Activated T-cell treated with anti-CD3 and anti-CD28 coated beads for 1 hour (primary cell): ENCODE measurements around the gene FXYD4.

ENCODE experiments used
- DNase-seq: peaks from one replicate; pipeline ENCODE4 v3.0.0-alpha.2; 2020; ENCODE audit warnings: low read depth

Gene FXYD4

GRCh38 chr10:43396061-43396927 lies 24.9 kb downstream of the FXYD4 start:
- DNase-seq: peak; percentile 51

DNA sequence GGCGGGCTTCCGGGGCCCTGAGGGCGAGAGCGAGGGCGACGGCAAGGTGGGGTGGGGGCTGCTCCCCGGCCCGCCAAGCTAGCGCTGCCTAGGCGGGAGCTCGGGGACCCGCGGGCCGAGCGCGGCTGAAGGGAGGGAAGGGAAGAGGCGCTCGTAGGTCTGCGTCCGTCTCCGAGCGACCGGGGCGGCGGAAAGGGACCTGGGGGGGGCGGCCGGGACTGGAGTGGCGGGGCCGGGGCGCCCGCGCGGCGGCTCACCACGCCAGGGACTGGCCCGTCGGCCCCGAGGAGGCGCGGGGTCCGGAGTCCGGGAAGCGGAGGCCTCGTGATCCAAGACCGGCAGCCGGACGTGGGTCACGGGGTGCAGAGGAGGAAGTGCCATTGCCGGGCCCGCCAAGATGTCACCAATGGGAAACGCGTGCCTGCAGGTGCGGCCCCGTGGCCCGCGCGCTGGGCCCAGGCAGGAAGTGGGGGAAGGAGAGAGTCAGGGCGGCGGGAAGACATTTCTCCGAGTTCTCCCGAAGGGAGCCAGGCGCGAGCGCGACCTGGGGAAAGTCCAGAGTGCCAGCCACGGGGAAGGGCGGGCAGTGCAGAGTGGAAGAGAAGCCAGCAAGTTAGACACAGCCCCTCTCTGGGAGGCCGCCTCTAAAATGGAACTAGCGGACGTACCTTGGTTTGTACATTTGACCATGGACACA lies 25.6 kb downstream of the FXYD4 start:
- DNase-seq: peak; percentile 54

DNA sequence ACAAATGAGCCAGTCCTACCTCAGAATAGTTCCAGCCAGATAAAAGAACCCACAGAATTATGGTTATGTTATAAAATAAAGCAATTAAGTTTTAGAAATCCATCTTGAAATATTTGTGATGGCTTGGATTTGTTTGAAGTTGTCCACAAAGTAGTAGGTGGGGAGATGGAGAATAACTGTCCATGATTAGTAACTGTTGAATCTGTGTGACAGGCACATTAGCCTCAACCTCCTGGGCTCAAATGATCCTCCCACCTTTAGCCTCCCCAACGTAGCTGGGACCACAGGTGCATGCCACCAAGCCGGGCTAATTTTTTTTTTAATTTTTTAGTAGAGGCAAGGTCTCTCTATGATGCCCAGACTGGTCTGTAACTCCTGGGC lies 27.5 kb downstream of the FXYD4 start:
- no peak for DNase-seq

- DNase-seq: no peak
Measured at GRCh38 chr10:43399320-43400310, 28.2 kb downstream of the FXYD4 start.

DNA sequence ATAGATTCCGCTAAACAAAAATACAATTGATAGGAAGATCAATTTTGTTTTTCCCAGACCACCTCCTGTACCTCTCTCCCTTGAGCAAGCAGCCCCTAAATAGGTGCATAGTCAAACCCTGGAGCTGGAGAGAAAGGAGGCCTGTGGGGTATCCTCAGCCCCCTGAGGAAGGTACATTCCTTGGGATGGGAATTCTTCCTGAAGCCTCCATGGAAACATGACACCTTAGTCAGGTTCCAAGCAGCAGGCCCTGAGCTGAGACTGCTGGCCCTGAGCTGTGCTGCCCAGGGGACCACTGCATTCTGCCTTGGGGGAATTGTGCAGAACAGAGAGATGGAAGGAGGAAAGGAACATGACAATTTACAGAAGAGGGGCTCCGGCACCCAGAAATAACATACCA lies 30.2 kb downstream of the FXYD4 start:
- no peak for DNase-seq

DNA sequence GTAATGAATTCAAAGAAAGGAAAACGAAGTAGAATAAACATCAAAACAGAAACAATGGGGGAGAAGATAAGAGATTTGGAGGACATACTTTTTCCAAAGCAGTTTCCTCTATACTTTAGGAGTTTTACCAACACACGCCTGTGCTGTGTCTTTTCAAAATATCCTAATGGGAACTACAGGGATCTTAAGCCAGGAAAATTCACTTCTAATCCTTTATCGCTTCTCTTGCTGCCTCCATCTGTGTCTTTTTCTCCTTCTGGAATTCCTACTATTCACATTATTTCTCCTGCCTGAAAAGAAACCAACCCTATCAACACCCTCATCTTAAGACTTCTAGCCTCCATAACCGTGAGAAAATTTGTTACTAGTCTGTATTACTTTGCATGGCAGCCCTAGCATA lies 30.7 kb downstream of the FXYD4 start:
- no peak for DNase-seq

- no peak for DNase-seq
Measured at GRCh38 chr10:43402880-43403452, 31.5 kb downstream of the FXYD4 start.

- DNase-seq: no peak
Measured at GRCh38 chr10:43403911-43404703, 32.7 kb downstream of the FXYD4 start.

DNA sequence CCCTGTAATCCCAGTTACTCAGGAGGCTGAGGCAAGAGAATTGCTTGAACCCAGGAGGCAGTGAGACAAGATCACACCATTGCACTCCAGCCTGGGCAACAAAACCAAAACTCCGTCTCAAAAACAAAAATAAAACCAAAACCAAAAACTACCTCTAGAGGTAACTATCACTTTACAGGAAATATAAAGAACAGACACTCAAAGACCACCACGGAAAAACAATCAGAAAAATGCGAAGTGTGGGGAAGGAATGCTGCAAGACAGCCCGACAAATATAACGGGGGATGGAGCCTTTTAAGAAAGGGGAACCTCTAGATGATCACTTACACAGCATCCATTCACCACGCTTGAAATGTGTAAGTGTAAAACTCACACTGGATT lies 33.3 kb downstream of the FXYD4 start:
- DNase-seq: no peak

- DNase-seq: peak; percentile 38
Measured at GRCh38 chr10:43407148-43407575, 35.7 kb downstream of the FXYD4 start.

DNA sequence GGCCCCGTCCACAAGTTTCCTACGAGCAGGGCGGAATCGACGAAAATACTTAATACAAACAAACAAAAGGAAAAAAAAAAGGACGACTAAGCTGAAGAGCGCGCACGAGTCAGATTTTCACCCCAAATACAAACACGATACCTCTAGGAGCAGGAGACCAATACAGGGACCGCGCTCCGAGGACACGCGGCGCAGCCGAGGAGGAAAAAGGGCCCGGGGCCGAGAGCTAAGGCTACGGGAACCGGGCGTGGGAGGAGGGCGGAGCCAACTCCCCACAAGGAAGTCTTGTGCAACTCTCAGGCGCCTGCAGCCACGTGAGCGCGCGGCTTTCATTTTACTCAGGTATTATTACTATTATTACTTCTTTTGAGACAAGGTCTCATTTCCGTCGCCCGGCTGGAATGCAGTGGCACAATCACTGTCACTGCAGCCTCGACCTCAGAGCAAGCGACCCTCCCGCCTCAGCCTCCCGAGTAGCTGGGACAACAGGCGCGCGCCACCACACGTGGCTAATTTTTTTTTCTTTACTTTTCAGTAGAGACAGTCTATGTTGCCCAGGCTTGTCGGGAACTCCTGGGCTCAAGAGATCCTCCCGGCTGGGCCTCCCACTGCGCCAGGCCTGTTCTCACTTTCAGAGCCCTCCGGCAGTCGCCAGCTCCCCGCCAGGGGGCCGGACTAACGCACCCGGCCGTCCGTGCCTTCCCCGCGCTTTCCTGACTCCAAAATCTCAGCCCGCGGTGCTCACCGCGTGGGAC lies 36.3 kb downstream of the FXYD4 start:
- peak; percentile 64 for DNase-seq

GRCh38 chr10:43408331-43408709 lies 36.9 kb downstream of the FXYD4 start:
- DNase-seq: no peak

GRCh38 chr10:43408710-43409384 lies 37.4 kb downstream of the FXYD4 start, which contains the start of gene HNRNPF:
Gene HNRNPF, minus strand, starts transcription at chr10:43409186. Its CDS starts 21,302 bp downstream, at chr10:43387884.
- DNase-seq: peak; percentile 88

GRCh38 chr10:43409385-43410109 lies 38.1 kb downstream of the FXYD4 start:
- DNase-seq: peak; percentile 52

DNA sequence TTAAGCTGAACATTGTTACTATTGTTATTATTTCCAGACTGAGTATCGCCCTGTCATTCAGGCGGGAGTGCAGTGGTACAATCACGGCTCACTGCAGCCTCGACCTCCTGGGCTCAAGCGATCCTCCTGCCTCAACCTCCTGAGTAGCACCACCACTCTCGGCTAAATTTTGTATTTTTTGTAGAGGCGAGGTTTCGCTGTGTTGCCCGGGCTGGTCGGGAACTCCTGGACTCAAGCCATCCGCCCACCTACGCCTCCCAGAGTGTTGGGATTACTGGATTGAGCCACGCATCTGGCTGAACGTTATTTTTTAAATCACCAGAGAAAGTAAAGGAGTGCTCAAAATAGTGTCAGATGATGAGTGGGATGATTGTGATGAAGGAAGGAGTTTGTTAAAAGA lies 38.9 kb downstream of the FXYD4 start:
- no peak for DNase-seq

GRCh38 chr10:43411536-43411935 lies 40.1 kb downstream of the FXYD4 start:
- no peak for DNase-seq

DNA sequence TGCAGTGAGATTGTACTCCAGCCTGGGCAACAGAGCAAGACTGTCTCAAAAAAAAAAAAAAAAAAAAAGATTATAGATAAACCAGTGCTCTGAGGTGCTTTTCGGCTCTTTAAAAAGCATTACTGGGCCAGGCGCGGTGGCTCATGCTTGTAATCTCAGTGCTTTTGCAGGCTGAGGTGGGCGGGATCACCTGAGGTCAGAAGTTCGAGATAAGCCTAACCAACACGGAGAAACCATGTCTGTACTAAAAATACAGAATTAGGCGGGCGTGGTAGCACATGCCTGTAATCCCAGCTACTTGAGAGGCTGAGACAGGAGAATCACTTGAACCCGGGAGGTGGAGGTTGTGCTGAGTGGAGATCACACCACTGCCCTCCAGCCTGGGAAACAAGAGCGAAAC lies 44.1 kb downstream of the FXYD4 start:
- DNase-seq: no peak

- DNase-seq: no peak
Measured at GRCh38 chr10:43417950-43418768, 46.7 kb downstream of the FXYD4 start.
